Measurements from ENCODE around the gene DENND10.
"Not testable (repeated sequence)": the region's sequence is repeated elsewhere in the genome, so short reads cannot be mapped to it uniquely, and the experiment has no call there.

- TF ChIP-seq CTCF (IDR thresholded peaks at IDR 0.05; ENCODE audit: low read depth, low read length); EZH2phosphoT487 (IDR thresholded peaks at IDR 0.05; ENCODE audit: low read depth): not testable (repeated sequence)
Observed at GRCh38 chr10:119107771-119108170, 3.9 kb downstream of the DENND10 start.
